GM19463 (cell line): ENCODE measurements around the gene KIN.
"Not testable (repeated sequence)": the region's sequence is repeated elsewhere in the genome, so short reads cannot be mapped to it uniquely, and the experiment has no call there.

Source experiments
- ATAC-seq: cut with Tn5 transposase; IDR thresholded peaks from one replicate; pipeline ENCODE4 v1.9.1; 2021; ENCODE audit warnings: mild to moderate bottlenecking, moderate library complexity; ENCODE audit not compliant: unreplicated experiment

Gene KIN, protein sequence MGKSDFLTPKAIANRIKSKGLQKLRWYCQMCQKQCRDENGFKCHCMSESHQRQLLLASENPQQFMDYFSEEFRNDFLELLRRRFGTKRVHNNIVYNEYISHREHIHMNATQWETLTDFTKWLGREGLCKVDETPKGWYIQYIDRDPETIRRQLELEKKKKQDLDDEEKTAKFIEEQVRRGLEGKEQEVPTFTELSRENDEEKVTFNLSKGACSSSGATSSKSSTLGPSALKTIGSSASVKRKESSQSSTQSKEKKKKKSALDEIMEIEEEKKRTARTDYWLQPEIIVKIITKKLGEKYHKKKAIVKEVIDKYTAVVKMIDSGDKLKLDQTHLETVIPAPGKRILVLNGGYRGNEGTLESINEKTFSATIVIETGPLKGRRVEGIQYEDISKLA

DNA sequence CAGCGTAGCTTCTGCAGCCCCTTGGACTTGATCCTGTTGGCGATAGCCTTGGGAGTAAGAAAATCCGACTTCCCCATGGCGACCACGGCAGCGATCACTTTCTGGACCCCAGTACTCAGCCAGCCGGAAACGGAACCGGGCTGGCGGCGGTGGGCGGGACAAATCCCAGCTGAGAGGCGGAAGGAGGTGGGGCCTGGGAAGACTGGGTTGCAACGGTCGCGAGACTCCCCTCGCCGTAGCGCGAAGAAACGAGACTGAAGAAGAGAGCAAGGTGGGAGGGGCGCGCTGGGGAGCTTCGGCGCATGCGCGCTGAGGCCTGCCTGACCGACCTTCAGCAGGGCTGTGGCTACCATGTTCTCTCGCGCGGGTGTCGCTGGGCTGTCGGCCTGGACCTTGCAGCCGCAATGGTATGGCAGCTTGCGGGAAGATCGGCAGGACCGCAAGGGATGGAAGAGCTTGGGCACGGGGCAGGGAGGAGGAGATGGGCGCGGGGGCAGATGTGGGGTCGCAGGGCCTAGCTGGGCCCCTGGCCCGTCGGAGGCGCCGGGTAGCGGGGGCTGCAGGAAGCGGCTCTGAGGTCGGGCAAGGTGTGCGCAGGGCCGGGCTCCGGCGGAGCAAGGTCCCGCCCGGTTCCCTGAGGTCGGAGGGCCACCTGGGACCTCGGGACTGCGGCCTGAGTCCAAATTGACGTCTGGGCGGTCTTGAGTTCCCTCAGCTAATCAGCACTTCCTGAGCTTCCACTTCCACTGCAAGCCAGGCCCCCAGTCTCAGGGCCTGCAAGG lies at the start of gene KIN, which contains the start of gene ATP5F1C:
TSS of gene KIN (minus strand) at position 137 of the 782 bp plus-strand sequence. CDS start at position 77, 60 bp downstream.
TSS of gene ATP5F1C (plus strand) at position 321 of the 782 bp plus-strand sequence. CDS start at position 352, 31 bp downstream.
- peak; percentile 95 for ATAC-seq

DNA sequence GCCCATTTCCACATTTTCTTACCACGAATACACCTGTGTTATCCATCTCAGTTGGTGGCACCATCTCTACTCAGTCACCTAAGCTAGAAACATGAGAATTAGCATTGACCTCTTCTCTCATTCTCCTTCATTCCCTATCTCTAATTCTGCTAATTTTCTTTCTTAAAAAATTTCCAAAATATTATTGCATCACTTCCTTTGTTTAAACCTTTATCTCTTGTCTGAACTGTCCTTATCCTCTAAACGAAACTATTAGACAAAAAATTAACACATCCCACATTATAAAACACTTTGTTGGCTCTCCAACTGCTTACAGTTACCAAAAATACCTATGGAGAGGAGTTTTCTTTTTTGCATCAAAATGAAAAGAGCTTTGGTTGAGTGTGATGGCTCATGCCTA lies 48.8 kb upstream of the KIN start:
- ATAC-seq = no peak

DNA sequence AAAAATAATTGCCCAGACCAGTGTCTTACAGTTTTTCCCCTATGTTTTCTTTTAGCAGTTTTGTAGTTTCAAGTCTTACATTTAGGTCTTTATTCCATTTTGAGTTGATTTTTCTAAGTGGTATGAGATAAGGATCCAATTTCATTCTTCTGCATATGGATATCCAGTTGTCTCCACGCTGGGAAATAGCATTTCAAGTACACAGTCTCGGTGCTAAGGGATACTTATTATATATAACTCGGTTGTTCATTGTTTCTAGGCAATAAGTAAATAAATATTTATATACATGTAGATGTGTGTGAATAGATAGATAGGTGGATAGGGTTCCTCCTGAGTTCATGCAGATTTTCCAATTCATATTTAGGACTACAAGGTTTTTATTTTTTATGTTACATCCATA lies 46.5 kb upstream of the KIN start:
- no peak for ATAC-seq

DNA sequence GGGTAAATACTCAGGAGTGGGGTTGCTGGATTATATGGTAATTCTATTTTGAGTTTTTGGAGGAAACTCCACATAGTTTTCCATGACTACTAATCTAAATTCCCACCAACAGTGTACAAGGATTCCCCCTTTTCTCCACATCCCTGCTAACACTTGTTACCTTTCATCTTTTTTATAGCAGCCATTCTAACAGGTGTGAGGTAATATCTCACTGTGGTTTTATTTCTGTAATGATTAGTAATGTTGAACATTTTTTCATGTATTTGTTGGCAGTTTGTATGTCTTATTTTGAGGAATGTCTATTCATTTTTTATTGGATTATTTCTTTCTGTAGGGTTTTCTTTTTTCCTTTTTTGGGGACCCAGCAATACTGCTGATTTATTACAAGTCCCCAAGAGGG lies 45.4 kb upstream of the KIN start:
- no peak for ATAC-seq

DNA sequence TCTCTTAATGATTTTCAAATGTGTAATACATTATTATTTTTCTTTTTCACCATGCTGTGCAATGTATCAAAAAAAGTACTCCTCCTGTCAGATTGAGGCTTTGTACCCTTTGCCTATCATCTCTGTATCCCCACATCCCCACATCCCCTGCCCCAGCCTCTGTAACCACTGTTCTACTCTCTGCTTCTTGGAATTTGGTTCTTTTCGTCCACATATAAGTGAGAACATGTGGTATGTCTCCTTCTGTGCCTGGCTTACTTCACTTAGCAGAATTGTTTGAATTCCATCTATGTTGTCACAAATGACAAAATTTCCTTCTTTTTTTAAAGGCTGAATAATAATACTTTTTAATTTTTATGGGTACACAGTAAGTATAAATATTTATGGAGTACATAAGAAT lies 44.3 kb upstream of the KIN start:
- ATAC-seq = no peak

DNA sequence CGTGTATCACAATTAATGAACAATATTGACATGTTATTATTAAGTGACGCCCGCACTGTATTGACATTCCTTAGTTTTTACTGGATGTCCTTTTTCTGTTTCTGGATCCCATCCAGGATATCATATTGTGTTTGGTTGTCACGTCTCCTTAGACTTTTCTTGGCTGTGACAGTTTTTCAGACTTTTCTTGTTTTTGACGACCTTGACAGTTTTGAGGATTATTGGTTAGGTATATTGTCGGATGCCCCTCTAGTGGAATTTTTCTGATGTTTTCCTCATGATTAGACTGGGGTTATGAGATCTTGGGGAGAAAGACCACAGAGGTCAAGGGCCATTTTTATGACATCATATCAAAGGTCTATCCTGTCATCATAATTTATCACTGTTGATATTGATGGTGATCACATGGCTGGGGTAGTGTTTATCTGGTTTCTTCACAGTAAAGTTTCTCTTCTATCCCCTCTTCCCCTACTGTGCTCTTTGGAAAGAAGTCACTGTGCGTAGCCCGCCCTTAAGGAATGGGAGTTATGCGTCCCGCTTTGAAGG lies 41.6 kb upstream of the KIN start:
- ATAC-seq = no peak

DNA sequence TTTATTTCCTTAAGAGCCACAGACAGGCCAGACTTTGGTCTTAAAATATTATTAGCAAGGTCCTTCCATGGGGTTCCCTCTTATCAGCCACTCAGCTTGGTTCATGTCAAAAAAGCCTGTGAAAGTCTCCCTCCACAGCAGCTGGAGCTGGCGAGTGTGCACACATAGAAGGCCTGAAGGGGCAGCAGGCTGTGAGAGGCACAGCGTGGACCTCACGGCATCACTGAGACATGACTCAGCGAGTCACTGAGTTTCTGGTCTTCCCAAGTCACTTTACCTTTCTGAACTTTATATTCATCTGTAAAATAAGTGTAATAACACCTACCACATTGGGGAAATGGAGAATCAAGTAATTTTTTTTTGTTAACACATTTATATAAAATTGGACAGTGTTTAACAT lies 39.2 kb upstream of the KIN start:
- ATAC-seq = no peak

DNA sequence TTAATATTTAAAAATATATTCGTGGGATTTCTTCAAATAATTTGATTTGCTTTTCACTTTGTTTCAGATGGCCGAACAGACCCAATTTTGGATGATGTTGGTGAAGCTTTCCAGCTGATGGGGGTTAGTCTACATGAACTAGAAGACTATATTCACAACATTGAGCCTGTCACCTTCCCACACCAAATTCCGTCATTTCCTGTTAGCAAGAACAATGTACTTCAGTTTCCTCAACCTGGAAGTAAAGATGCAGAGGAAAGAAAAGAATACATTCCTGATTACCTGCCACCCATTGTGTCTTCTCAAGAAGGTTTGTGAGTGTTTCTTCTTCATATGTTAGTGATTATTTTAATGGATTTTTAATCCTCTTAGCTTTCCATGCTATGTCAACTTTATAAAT lies 36.5 kb upstream of the KIN start:
- ATAC-seq = no peak

DNA sequence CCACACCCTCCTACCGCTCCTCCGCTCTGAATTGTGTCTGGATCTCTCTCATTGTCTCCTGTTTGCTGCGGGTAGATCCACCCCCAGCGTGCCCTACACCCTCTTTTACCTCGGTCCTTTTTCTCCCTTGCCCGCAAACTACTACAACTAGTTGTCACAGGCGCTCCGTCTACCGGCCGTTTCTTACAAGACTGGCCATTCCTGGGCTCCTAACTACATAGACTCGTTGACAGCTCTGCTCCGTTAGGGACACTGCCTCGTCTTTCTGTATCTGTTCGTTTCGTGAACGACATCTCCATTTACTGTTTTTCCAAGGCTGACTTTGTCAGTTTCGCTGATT lies 31.3 kb upstream of the KIN start:
- peak; percentile 43 for ATAC-seq

DNA sequence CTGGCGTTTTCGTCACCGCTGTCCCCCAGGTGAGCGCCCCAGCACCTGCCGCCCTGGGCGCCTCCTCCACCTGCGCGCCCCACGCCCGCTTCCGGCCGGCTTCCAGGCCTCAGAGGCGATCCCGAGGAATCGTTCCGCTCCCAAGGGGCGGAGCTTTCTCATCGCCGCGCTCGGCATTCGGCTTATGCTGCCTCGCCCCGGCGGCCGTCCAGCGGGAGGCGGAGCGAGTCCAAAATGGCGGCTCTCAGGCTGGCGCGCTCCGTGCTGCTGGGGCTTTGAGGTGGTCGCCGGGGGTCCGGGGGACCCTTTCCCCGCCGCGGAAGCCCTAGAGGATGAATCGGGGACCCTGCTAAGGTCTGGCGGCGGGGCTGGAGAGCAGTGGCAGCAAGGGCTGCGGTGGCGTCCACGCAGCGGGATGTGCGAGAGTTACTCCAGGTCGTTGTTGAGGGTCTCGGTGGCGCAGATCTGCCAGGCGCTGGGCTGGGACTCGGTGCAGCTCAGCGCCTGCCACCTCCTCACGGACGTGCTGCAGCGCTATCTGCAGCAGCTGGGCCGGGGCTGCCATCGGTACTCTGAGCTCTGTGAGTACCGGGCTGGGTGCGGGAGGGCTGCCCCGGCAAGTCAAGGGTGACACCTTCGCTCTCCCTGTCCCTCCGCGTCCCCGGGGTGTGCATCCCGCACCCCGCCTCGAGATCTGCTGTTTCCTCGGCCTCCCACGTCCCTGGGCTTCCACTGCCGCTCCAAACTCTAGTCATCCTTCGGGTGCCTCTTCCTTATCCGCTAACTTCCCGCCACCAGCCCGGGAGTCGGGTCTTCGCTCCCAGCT lies 30.7 kb upstream of the KIN start, which contains the start of gene TAF3:
TSS of gene TAF3 (plus strand) at position 211 of the 826 bp plus-strand sequence. CDS start at position 416, 205 bp downstream.
- peak; percentile 82 for ATAC-seq

DNA sequence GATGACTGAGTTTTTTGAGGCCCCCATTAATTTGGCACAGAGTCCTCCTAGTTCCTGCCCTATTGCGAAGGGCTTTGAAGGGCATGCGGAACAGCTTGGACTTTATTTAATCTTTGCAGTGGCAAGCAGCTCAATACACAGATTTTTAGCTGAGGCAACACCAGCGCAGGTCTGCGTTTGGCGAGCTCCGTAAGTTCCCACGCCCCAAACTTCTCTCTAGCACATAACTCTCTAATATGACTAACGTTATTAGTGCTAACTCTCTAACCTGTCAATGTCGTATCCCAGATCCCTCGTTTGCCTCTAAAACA lies 30.1 kb upstream of the KIN start:
- ATAC-seq = no peak

DNA sequence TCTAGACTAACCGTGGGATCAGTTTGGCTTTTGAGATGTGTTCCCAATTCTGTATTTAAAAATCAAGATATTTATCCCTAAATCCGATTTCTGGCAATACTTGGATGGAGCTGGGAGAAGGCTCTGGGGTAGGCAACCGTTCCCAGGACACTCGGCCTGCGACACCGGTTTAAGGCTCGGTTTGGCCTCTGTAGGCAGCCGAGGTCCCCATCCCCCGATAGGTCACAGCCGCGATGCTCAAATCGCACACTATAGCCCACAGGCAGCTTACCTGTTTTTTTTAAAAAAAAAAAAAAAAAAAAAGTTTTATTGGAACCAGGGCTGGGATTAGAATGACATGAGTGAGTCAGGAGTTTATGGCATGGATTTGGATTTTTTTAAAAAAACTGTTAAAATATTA lies 29.8 kb upstream of the KIN start:
- ATAC-seq = no peak

DNA sequence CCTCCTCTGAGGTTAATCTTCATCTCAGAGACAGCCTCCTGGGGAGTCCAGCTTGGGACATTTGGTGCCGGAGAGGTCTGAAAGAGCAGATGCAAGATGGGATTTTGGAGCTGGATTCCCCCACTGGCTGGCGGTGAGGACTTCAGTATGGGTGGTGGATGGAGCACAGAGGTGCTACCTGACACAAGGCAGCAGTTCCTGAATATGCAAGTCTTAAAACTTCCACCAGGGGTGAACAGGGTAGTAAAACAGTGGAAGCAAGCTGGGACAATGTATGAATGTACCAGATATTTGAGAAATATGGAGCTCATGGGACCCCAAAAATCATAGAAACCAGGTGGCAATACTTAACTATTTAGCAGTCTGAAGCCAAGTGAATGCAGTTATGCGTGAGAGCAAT lies 25.7 kb upstream of the KIN start:
- ATAC-seq = no peak

DNA sequence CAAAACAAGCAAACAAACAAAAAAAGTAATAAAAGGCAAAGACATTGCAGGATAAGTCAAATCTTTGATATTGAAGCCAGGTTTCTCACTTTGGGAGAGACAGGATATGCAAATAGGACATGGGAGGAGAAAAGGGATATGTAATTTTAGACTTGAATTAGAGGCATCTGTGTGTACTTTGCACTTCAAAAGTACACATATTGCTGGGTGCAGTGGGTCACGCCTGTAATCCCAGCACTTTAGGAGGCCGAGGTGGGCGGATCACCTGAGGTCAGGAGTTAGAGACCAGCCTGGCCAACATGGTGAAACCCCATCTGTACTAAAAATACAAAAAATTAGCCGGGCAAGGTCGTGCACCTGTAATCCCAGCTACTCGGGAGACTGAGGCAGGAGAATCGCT lies 23.9 kb upstream of the KIN start:
- ATAC-seq = not testable (repeated sequence)

DNA sequence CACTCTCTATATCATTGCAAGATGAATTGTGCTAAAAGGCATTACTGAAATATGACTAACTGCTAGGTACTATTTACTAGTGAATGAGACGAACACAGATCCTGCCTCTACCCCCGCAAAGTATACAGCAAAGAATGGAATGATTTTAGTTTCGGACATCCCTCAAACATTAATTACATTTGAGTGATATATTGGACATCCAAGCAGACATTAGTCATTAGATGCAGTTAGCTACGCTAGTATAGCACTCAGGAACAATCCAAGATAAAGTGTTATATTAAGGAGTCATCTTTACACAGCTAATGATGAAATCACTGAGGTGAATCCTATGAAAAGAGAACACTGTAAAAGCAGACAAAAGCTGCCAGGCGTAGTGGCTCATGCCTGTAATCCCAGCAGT lies 23.2 kb upstream of the KIN start:
- ATAC-seq = no peak

DNA sequence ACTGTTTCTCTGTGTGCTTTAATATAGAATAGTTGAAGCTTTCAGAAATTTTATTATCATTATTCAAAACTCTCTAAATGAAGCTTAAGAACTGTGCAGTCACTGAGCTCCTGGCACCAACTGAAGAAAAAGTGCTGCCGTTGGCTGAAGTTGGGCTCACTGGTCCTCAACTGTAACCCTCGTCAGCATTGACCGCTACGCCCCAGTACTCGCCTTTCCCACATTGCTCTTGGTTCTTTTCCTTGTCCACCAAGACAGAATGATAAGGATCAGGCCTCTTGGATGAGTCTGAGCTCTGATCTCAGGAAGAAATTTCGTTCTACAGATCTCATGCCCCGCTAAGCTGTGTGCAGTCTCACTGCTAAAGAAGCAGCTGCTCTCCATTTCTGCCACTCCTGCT lies 22.6 kb upstream of the KIN start:
- no peak for ATAC-seq

DNA sequence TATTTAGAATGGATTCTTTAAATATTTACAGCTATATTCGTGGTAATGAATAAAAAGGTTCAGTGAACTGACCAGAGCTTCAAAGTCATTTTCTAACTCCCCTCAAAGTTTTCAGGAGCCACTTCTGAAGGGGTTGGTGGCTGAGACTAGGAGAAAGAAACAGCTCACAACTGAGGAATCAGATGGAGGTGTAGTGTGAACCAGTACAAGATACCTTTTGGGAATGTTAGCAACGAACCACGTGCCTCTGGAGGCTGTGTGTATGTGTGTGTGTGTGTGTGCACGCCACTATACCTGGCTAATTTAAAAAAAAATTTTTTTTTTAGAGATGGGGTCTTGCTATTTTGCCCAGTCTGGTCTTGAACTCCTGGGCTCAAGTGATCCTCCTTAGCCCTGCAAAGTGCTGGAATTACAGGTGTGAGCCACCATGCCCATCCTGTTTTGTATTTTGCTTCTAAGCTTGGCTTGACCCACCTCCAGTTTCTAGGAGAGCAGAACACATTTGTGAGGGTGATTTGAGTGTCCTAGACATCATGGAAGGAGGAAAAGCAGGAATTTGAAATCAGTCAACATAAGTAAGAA lies 21.0 kb upstream of the KIN start:
- ATAC-seq = no peak

DNA sequence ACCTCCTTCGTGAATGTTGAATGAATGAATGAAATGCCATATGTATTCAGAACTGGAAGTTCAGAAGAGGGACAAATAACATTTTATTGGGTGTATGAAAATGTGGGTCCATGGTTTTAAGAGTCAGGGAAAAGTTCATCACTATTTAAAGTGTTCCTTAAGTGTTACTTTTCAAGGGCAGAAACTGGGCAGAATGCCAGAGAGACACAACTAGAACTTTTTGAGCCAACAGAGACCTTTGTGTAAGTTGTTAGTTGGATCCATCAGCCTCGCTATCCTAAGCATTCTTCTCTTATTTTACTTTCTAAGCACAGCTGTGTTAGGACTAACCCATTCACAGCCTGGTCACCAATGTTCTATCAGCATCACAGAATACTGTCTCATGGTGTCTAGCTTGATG lies 16.9 kb upstream of the KIN start:
- no peak for ATAC-seq

DNA sequence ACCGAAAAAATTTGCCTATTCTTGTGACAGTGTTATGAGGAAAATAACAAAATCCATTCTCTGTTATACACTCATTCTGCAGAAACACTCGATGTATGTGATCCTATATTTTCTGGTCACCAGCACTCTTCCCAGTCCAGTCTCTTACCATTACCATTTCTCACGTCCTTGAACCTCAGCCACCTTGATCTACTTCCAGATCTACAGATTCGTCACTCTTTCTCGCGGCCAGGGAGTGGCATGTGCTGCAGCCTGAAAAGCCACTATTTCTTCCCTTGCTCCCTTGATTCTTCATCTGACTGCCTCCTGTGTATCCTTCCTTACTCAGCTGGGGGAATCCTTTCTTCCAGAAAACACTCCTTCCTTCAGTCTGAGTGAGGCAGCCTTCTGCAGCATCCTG lies 16.4 kb upstream of the KIN start:
- no peak for ATAC-seq

DNA sequence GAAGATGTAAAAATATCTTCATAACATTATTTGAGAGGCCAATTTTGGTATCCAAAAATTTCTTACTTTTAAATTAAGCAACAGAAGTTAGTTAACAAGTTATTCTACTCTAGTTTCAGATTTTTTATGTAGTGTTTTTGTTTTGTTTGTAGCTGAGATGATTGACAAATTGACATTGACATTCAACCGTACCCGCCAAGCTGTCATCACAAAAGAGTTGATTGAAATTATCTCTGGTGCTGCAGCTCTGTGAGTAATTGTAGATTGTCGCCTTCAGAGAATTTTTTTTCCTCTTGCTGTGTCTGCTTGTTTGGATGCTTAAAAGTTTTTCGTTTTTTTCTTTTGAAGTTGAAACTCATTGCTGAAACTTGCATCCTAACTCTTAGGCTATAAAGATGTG lies 14.8 kb upstream of the KIN start:
- ATAC-seq = no peak

DNA sequence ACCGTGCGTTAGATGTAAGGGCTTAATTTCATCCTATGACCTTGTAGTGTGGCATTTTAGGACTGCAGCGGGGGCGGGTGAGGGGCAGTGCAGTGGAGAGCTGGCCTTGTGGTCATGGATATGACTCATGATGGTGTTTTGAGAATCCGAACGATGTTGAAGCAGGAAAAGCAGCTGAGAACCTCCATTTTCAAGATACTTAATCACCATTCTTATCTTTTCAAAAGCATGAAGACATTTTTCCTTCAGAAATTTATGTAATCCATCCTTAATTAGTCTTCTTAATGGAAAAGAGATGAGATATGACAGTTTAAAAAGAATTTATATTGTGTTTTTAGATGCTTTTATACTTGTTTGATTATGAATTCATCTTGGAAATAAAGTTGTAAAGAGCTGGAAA lies 9.8 kb upstream of the KIN start:
- ATAC-seq = no peak
